Fibroblast of lung (primary cell): ENCODE data around the gene SSMEM1.

ENCODE experiments used
- CTCF ChIP-seq, 2 donors: IDR thresholded peaks in 1 of 2; conservative IDR thresholded peaks in 1 of 2; 1 replicate in 1 of 2; 2 replicates in 1 of 2; pipeline ENCODE4 v1.5.1; 2011 to 2012; ENCODE audit warnings: low read length in 2 of 2, control low read depth in 1 of 2, inconsistent platforms in 1 of 2, low read depth in 1 of 2, mild to moderate bottlenecking in 1 of 2
- EZH2 ChIP-seq: IDR thresholded peaks from 2 replicates; pipeline ENCODE4 v1.5.1; 2012; ENCODE audit warnings: low read length, control low read depth, mild to moderate bottlenecking; ENCODE audit errors: missing control alignments

- TF ChIP-seq CTCF (conservative IDR thresholded peaks at IDR 0.05 in 1 of 2, IDR thresholded peaks at IDR 0.05 in 1 of 2; ENCODE audit: low read depth in 1 of 2, low read length in 2 of 2) (peak; percentile 85 to 90), EZH2 (no peak)
Observed at GRCh38 chr7:130242198-130243014, 34.7 kb downstream of the SSMEM1 start.
